KMS-11 (cell line): ENCODE results near the gene NIN.

Experiments used
- H2AFZ ChIP-seq: fragments of 200-600 bp; sonication (generic); 2 replicates; pipeline ENCODE4 v1.6.1; 2016; ENCODE audit warnings: antibody characterized with exemption, mixed run types, low read depth
- H3K27ac ChIP-seq: fragments of 200-600 bp; sonication (generic); 2 replicates; pipeline ENCODE4 v1.6.1; 2016; ENCODE audit warnings: mild to moderate bottlenecking, mixed run types
- H3K27me3 ChIP-seq: fragments of 200-600 bp; sonication (generic); 2 replicates; pipeline ENCODE4 v1.6.1; 2017; ENCODE audit warnings: mild to moderate bottlenecking, low read depth, mixed run types, moderate library complexity; ENCODE audit not compliant: insufficient read depth
- H3K36me3 ChIP-seq: fragments of 200-600 bp; sonication (generic); 2 replicates; pipeline ENCODE4 v1.6.1; 2017; ENCODE audit warnings: mild to moderate bottlenecking, mixed run types; ENCODE audit not compliant: insufficient read depth
- H3K4me1 ChIP-seq: fragments of 200-600 bp; sonication (generic); 2 replicates; pipeline ENCODE4 v1.6.1; 2016; ENCODE audit warnings: mild to moderate bottlenecking, low read depth, mixed run types; ENCODE audit not compliant: poor library complexity, severe bottlenecking
- H3K4me2 ChIP-seq: fragments of 200-600 bp; sonication (generic); 2 replicates; pipeline ENCODE4 v1.7.0; 2016; ENCODE audit warnings: mild to moderate bottlenecking, mixed run types
- H3K4me3 ChIP-seq: fragments of 200-600 bp; sonication (generic); IDR thresholded peaks from 2 replicates; pipeline ENCODE4 v1.6.1; 2017; ENCODE audit warnings: low read depth, low read length, mixed read lengths; ENCODE audit not compliant: insufficient read depth
- H3K79me2 ChIP-seq: fragments of 200-600 bp; sonication (generic); 2 replicates; pipeline ENCODE4 v1.6.1; 2016; ENCODE audit warnings: low read depth, mixed run types; ENCODE audit not compliant: insufficient read depth
- H3K9ac ChIP-seq: fragments of 200-600 bp; sonication (generic); 2 replicates; pipeline ENCODE4 v1.6.1; 2016; ENCODE audit warnings: mild to moderate bottlenecking, mixed run types
- H4K20me1 ChIP-seq: fragments of 200-600 bp; sonication (generic); 2 replicates; pipeline ENCODE4 v1.6.1; 2016; ENCODE audit warnings: mild to moderate bottlenecking, mixed run types; ENCODE audit not compliant: insufficient read depth
- CTCF ChIP-seq: fragments of 200-600 bp; sonication (generic); conservative IDR thresholded peaks from 2 replicates; pipeline ENCODE4 v1.6.1; 2017; ENCODE audit warnings: low read depth, mild to moderate bottlenecking, antibody characterized with exemption, low read length, moderate library complexity, mixed read lengths

The NIN gene

GRCh38 chr14:50745401-50746058, 85.4 kb downstream of the NIN start:
- no peaks in the 10 kb centered on the region for H3K36me3 ChIP-seq
- peaks cover 19% of the 10 kb centered on the region for H3K4me1 ChIP-seq
- no peak for TF ChIP-seq CTCF
- no peaks in the 10 kb centered on the region for H3K79me2 ChIP-seq
- no peak overlapping the region for H3K4me2 ChIP-seq
- H4K20me1 ChIP-seq, result no peaks in the 10 kb centered on the region
- H3K27me3 ChIP-seq, result no peaks in the 10 kb centered on the region
- H3K9ac ChIP-seq, result no peak overlapping the region
- no peak overlapping the region for H2AFZ ChIP-seq
- no peak overlapping the region for H3K4me3 ChIP-seq
- no peak overlapping the region for H3K27ac ChIP-seq

GRCh38 chr14:50744231-50744630, 86.7 kb downstream of the NIN start:
- H3K4me1 ChIP-seq, result peaks cover 32% of the 10 kb centered on the region
- no peaks in the 10 kb centered on the region for H3K79me2 ChIP-seq
- no peak for TF ChIP-seq CTCF
- no peaks in the 10 kb centered on the region for H3K27me3 ChIP-seq
- H3K4me3 ChIP-seq, result no peak overlapping the region
- no peak overlapping the region for H3K4me2 ChIP-seq
- H4K20me1 ChIP-seq, result no peaks in the 10 kb centered on the region
- H3K36me3 ChIP-seq, result no peaks in the 10 kb centered on the region
- H3K27ac ChIP-seq, result no peak overlapping the region
- H2AFZ ChIP-seq, result no peak overlapping the region
- H3K9ac ChIP-seq, result no peak overlapping the region

GRCh38 chr14:50741567-50741966, 89.4 kb downstream of the NIN start:
- Histone ChIP-seq H3K27ac (peak overlapping the region; percentile 99), H4K20me1 (no peaks in the 10 kb centered on the region), H3K79me2 (no peaks in the 10 kb centered on the region), H3K27me3 (no peaks in the 10 kb centered on the region), H3K9ac (peak overlapping the region; percentile 80; the same call in 1 of the 2 replicates), H3K4me1 (peaks cover 59% of the 10 kb centered on the region), H2AFZ (peak overlapping the region; percentile 28; the same call in 1 of the 2 replicates), H3K4me3 (no peak overlapping the region), H3K4me2 (peak overlapping the region; percentile 51), H3K36me3 (no peaks in the 10 kb centered on the region)
- no peak for TF ChIP-seq CTCF

- Histone ChIP-seq H3K4me1 (peaks cover 66% of the 10 kb centered on the region), H3K4me3 (no peak overlapping the region), H2AFZ (0 out of 2 replicates have a peak overlapping the region, but pooled peaks have one; percentile 6), H3K4me2 (peak overlapping the region; percentile 51; the same call in 1 of the 2 replicates), H3K79me2 (no peaks in the 10 kb centered on the region), H3K36me3 (no peaks in the 10 kb centered on the region), H3K27ac (peak overlapping the region; percentile 99), H3K27me3 (no peaks in the 10 kb centered on the region), H3K9ac (peak overlapping the region; percentile 80; the same call in 1 of the 2 replicates), H4K20me1 (no peaks in the 10 kb centered on the region)
- TF ChIP-seq CTCF, result no peak
Measured at GRCh38 chr14:50740856-50741255, 90.1 kb downstream of the NIN start.
